Body of pancreas (tissue), 4 donors: ENCODE measurements around the gene RIMS3. TPM values are rescaled to one million over a fixed set of nuclear protein-coding genes. Genes with fewer than 3 reads are reported as not detected.

Source experiments
- ATAC-seq: fragments of 150-250 bp; one replicate; pipeline ENCODE4 v1.9.1; 2016
- DNase-seq, 4 donors: peaks; one replicate each; pipeline ENCODE4 v3.0.0-alpha.2; 2019
- H3K27ac ChIP-seq, 4 donors: fragments of 200-600 bp; sonication (generic); 1 replicate in 3 of 4; 2 replicates in 1 of 4; pipeline versions ENCODE4 v1.5.1 to v1.6.1; 2016 to 2019; ENCODE audit warnings: mild to moderate bottlenecking in 1 of 4, mixed read lengths in 1 of 4, moderate library complexity in 1 of 4
- H3K27me3 ChIP-seq, 2 donors: fragments of 200-600 bp; sonication (generic); one replicate each; pipeline ENCODE4 v1.6.0; 2016; ENCODE audit warnings: mild to moderate bottlenecking in 1 of 2
- H3K36me3 ChIP-seq, 2 donors: fragments of 200-600 bp; sonication (generic); replicated peaks in 1 of 2; 2 replicates each; pipeline ENCODE4 v1.5.1; 2016; ENCODE audit warnings: low read depth in 2 of 2; ENCODE audit not compliant: insufficient read depth in 1 of 2
- H3K4me1 ChIP-seq: fragments of 200-600 bp; sonication (generic); one replicate; pipeline ENCODE4 v1.6.0; 2016
- H3K4me3 ChIP-seq, 2 donors: fragments of 200-600 bp; sonication (generic); 1 replicate in 1 of 2; 2 replicates in 1 of 2; pipeline ENCODE4 v1.5.1; 2016 to 2019
- H3K9me3 ChIP-seq, 3 donors: fragments of 200-600 bp; sonication (generic); 1 replicate in 2 of 3; 2 replicates in 1 of 3; pipeline ENCODE4 v1.5.1; 2016
- POLR2A ChIP-seq, 3 donors: fragments of 450-650 bp; IDR thresholded peaks; one replicate each; pipeline ENCODE4 v1.6.1; 2016; ENCODE audit warnings: antibody characterized with exemption in 3 of 3, mild to moderate bottlenecking in 2 of 3
- WGBS, 2 donors: methylation state at CpG; one replicate each; pipeline ENCODE4 v1.1.5; 2017; 5-methylcytosine and 5-hydroxymethylcytosine counted together
- intact Hi-C: fragments of 100-400 bp; cut with DNase I; formaldehyde crosslinking; loops from one replicate; pipeline ENCODE4 v1.15.1; 2023
- total RNA-seq, 2 donors: library from RNA; depleted of rRNA; stranded (reverse); fragments of >200 nt; gene quantifications; one replicate each; pipeline ENCODE4 v1.1.0, GENCODE V29; 2016
- TF ChIP-seq, protein P1 (sequence below), 7 experiments: fragments of 450-650 bp in 4 of 7; fragments of 200-600 bp in 3 of 7; sonication (generic) in 3 of 7; IDR thresholded peaks; one replicate each; pipeline ENCODE4 v1.5.1; 2016 to 2019; ENCODE audit warnings: antibody characterized with exemption in 7 of 7

Gene RIMS3
- total RNA-seq, 2 donors from 2014 or later, result 0.66 to 2.1 TPM

DNA sequence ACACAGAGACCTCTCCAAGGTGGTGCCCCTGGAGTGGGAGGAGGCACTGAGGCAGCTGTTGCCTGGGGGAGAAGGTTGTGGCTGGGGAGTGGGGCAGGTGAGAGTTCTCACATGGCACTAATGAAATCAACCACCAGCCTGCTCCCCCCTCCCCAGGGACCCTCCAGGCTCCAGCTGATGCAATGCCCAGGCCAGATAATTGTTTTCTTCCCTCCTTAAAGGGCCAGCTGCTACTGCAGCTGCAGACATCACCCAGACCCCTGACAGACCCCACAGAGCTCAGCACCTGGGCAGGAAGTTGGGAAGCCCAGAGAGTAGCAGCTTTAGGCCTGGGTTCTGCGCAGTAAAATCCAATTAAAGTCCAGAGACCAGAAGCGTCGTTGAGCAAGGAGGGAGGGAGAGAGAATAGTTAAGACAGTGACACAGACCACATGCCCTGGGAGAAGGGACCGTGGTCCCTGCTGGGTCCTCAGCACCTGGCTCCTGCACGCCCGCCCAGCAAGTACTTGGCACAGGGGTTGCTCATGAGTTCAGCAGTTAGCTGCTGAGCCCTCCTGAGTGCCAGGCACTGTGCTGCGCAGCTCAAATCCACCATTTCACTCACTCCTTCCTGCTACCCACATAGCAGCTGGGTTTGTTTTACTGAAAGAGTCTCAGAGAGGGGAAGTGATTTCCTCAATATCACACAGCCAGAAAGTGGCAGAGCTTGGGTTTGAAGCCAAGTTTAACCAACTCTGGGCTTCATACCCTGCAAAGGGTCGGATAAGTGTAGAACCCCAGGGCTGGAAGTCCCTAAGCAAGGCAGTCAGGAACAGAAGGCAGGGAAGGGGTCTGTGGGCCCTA is 1.9 kb downstream of the RIMS3 start:
- Histone ChIP-seq H3K4me3 (no peak overlapping the region), H3K9me3 (no peaks in the 10 kb centered on the region), H3K36me3 (no peaks in the 10 kb centered on the region), H3K4me1 (peaks cover 8% of the 10 kb centered on the region), H3K27ac (no peak overlapping the region), H3K27me3 (no peaks in the 10 kb centered on the region)
- no peak for TF ChIP-seq POLR2A (IDR thresholded peaks at IDR 0.05)
- TF ChIP-seq, protein P1, sequence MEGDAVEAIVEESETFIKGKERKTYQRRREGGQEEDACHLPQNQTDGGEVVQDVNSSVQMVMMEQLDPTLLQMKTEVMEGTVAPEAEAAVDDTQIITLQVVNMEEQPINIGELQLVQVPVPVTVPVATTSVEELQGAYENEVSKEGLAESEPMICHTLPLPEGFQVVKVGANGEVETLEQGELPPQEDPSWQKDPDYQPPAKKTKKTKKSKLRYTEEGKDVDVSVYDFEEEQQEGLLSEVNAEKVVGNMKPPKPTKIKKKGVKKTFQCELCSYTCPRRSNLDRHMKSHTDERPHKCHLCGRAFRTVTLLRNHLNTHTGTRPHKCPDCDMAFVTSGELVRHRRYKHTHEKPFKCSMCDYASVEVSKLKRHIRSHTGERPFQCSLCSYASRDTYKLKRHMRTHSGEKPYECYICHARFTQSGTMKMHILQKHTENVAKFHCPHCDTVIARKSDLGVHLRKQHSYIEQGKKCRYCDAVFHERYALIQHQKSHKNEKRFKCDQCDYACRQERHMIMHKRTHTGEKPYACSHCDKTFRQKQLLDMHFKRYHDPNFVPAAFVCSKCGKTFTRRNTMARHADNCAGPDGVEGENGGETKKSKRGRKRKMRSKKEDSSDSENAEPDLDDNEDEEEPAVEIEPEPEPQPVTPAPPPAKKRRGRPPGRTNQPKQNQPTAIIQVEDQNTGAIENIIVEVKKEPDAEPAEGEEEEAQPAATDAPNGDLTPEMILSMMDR (IDR thresholded peaks at IDR 0.05), result no peak
- DNase-seq, result no peak
- intact Hi-C loops, result no loop called here
- no peak for ATAC-seq
- WGBS, 2 donors, result 42 to 74% methylated on average over 4 to 8 of the region's 8 CpGs

DNA sequence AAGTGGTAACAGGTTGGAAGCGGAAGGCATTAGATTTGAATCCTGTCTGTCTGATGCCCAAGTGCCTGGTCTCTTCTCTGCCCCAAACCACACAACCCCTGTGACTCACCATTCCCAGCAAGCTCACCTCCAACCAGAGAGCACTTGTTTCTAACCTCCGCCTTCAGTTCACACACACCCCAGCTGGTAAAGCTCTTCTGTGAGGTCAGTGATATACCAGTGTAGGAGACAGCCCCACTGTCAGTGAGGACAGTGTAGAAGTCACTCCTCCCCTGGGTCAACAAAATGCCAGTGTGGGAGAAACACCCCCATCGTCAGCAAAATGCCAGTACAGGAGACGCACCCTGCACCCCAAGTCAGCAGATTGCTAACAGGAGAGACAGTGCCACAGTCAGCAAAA is 2.6 kb downstream of the RIMS3 start:
- Histone ChIP-seq H3K4me1 (peaks cover 8% of the 10 kb centered on the region), H3K27me3 (no peaks in the 10 kb centered on the region), H3K9me3 (no peaks in the 10 kb centered on the region), H3K4me3 (no peak overlapping the region), H3K27ac (no peak overlapping the region), H3K36me3 (no peaks in the 10 kb centered on the region)
- TF ChIP-seq POLR2A (IDR thresholded peaks at IDR 0.05), result no peak
- TF ChIP-seq, protein P1 (IDR thresholded peaks at IDR 0.05), result no peak
- intact Hi-C loops, result no loop called here
- ATAC-seq (no peak), DNase-seq (no peak)
- WGBS, 2 donors, result 85 to 93% methylated on average over 3 to 4 of the region's 4 CpGs

DNA sequence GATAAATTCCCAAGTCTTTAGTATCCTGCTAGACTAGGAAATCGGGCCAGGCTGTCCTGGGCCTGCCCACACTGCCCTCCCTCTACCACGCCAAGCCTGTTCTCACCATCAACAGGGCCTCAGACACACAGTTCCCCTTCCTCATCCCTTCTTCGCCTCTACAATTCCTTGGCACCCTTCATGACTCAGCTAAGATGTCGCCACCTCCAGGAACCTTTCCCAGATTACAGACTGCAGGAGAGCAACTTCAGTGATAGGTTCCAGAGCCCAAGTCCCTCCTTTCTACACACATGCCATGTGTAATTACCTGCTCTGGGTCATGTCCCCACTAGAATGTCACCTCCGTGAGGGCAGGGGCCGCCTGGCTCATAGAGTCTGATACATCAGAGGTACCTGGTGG is 3.3 kb downstream of the RIMS3 start:
- H3K4me3 ChIP-seq, result no peak overlapping the region
- H3K36me3 ChIP-seq, result no peaks in the 10 kb centered on the region
- H3K27me3 ChIP-seq, result no peaks in the 10 kb centered on the region
- DNase-seq (no peak), ATAC-seq (no peak)
- H3K9me3 ChIP-seq, result no peaks in the 10 kb centered on the region
- no peak for TF ChIP-seq POLR2A (IDR thresholded peaks at IDR 0.05)
- TF ChIP-seq, protein P1 (IDR thresholded peaks at IDR 0.05), result no peak
- H3K4me1 ChIP-seq, result peaks cover 8% of the 10 kb centered on the region
- no peak overlapping the region for H3K27ac ChIP-seq
- 83 to 90% methylated on average over 6 of the region's 6 CpGs for WGBS, 2 donors
- intact Hi-C loops, result no loop called here

DNA sequence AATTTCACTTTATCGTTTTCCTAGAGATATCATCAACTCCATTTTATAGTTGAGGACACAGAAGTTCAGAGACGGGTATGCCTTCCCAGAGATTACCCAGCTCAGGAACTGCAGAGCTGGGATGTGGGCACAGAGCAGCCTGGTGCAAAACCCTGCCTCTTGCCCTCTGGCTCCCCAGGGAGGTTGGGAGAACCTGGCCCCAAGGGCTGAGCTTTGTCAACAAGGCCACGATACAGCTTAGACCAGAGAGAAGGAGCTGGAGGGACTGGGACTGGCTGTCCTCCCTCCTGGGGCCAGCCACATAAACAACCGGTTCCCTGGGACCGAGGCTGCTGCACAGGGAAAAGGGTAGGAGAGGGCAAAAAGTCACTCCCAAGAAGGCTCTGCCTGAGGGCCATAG is 3.8 kb downstream of the RIMS3 start:
- intact Hi-C loops, result no loop called here
- H3K27ac ChIP-seq, result no peak overlapping the region
- DNase-seq (no peak), ATAC-seq (no peak)
- H3K27me3 ChIP-seq, result no peaks in the 10 kb centered on the region
- no peaks in the 10 kb centered on the region for H3K9me3 ChIP-seq
- H3K36me3 ChIP-seq, result no peaks in the 10 kb centered on the region
- H3K4me1 ChIP-seq, result peaks cover 8% of the 10 kb centered on the region
- 71 to 86% methylated on average over 5 of the region's 5 CpGs for WGBS, 2 donors
- TF ChIP-seq, protein P1 (IDR thresholded peaks at IDR 0.05), result no peak
- TF ChIP-seq POLR2A (IDR thresholded peaks at IDR 0.05), result no peak
- H3K4me3 ChIP-seq, result no peak overlapping the region

DNA sequence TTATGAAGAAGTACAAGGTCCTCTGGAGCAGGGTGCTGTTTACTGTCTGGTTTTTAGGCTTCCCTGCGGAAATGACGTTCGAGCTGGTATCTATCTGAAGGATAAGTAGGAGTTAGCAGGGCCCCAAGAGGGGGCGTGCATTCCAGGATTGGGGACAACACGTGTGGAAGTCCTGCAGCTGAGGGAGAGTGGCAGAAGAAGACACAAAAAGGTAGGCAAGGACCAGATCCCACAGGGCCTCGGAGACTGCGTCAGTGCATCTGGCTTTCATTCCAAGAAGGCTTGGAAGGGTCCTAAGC is 5.9 kb downstream of the RIMS3 start:
- no peak for ATAC-seq
- no peaks in the 10 kb centered on the region for H3K9me3 ChIP-seq
- TF ChIP-seq POLR2A (IDR thresholded peaks at IDR 0.05), result no peak
- TF ChIP-seq, protein P1 (IDR thresholded peaks at IDR 0.05), result no peak
- no peaks in the 10 kb centered on the region for H3K36me3 ChIP-seq
- H3K27me3 ChIP-seq, result no peaks in the 10 kb centered on the region
- no peaks in the 10 kb centered on the region for H3K4me1 ChIP-seq
- no peak for DNase-seq
- no peak overlapping the region for H3K27ac ChIP-seq
- WGBS, 2 donors, result 57 to 58% methylated on average over 7 of the region's 7 CpGs
- H3K4me3 ChIP-seq, result no peak overlapping the region
- intact Hi-C loops, result no loop called here
